ENCODE data around the gene POC1A. TPM values are rescaled to one million over a fixed set of nuclear protein-coding genes. Genes with fewer than 3 reads are reported as not detected.

Gene POC1A
- total and polyA plus RNA-seq, 2 donors (not counting 1 experiment from before 2014, with no cell fraction given): 3.8 to 17.7 TPM

- no peaks in the 10 kb centered on the region for H3K9me3 ChIP-seq (ENCODE audit: control insufficient read depth, insufficient read depth, low read depth, low read length)
- peak overlapping the region; percentile 99 for H3K4me2 ChIP-seq (ENCODE audit: extremely low read depth, insufficient read depth, low read length)
- no peaks in the 10 kb centered on the region for H4K20me1 ChIP-seq (ENCODE audit: control insufficient read depth, extremely low read depth, insufficient read depth, low read length)
- peak overlapping the region; percentile 69 for H3K9ac ChIP-seq (ENCODE audit: insufficient read depth, low read length)
- DNase-seq (ENCODE audit: low read depth in 2 of 2): peak; percentile 97 to 98
- H3K4me1 ChIP-seq (ENCODE audit: control insufficient read depth, extremely low read depth, insufficient read depth, low read length): peaks cover 28% of the 10 kb centered on the region
- H3K27me3 ChIP-seq (ENCODE audit: control insufficient read depth, insufficient read depth, low read length): no peaks in the 10 kb centered on the region
- H3K27ac ChIP-seq (ENCODE audit: insufficient read depth, low read length): peak overlapping the region; percentile 81
- peaks cover 6% of the 10 kb centered on the region for H3K36me3 ChIP-seq (ENCODE audit: control insufficient read depth, insufficient read depth, low read length)
- H3K4me3 ChIP-seq (replicated peaks in 1 of 4; ENCODE audit: control extremely low read depth in 1 of 4, insufficient read depth in 1 of 4, low read depth in 3 of 4, low read length in 4 of 4): peak overlapping the region; percentile 54 to 75 (median 69)
- H2AFZ ChIP-seq (ENCODE audit: low read length): peak overlapping the region; percentile 95
- TF ChIP-seq CTCF (conservative IDR thresholded peaks at IDR 0.05 in 1 of 2, IDR thresholded peaks at IDR 0.05 in 1 of 2; ENCODE audit: low read depth in 1 of 2, low read length in 2 of 2) (no peak), EZH2 (IDR thresholded peaks at IDR 0.05; ENCODE audit: low read length, missing control alignments) (no peak)
- peaks cover 30% of the 10 kb centered on the region for H3K79me2 ChIP-seq (ENCODE audit: control insufficient read depth, insufficient read depth, low read length)
Measured at GRCh38 chr3:52056968-52057811, 97.0 kb downstream of the POC1A start.

GRCh38 chr3:52056521-52056967 lies 97.7 kb downstream of the POC1A start, which contains the start of gene DUSP7:
Gene DUSP7, minus strand, starts transcription at chr3:52056571. Its CDS starts 205 bp downstream, at chr3:52056366.
- Histone ChIP-seq H3K79me2 (ENCODE audit: control insufficient read depth, insufficient read depth, low read length) (peaks cover 37% of the 10 kb centered on the region), H3K27ac (ENCODE audit: insufficient read depth, low read length) (peak within 1 kb of the TSS; percentile 81), H3K9ac (ENCODE audit: insufficient read depth, low read length) (peak within 1 kb of the TSS; percentile 70), H3K27me3 (ENCODE audit: control insufficient read depth, insufficient read depth, low read length) (no peaks in the 10 kb centered on the region), H2AFZ (ENCODE audit: low read length) (peak within 1 kb of the TSS; percentile 95), H4K20me1 (ENCODE audit: control insufficient read depth, extremely low read depth, insufficient read depth, low read length) (no peaks in the 10 kb centered on the region), H3K36me3 (ENCODE audit: control insufficient read depth, insufficient read depth, low read length) (peaks cover 10% of the 10 kb centered on the region), H3K4me1 (ENCODE audit: control insufficient read depth, extremely low read depth, insufficient read depth, low read length) (peaks cover 32% of the 10 kb centered on the region), H3K9me3 (ENCODE audit: control insufficient read depth, insufficient read depth, low read depth, low read length) (no peaks in the 10 kb centered on the region), H3K4me3 (replicated peaks in 1 of 4; ENCODE audit: control extremely low read depth in 1 of 4, insufficient read depth in 1 of 4, low read depth in 3 of 4, low read length in 4 of 4) (peak within 1 kb of the TSS; percentile 55 to 97 (median 80)), H3K4me2 (ENCODE audit: extremely low read depth, insufficient read depth, low read length) (peak within 1 kb of the TSS; percentile 99)
- DNase-seq (ENCODE audit: low read depth in 2 of 2): peak; percentile 62 to 63
- no peak for TF ChIP-seq EZH2 (IDR thresholded peaks at IDR 0.05; ENCODE audit: low read length, missing control alignments)
- TF ChIP-seq CTCF (conservative IDR thresholded peaks at IDR 0.05 in 1 of 2, IDR thresholded peaks at IDR 0.05 in 1 of 2; ENCODE audit: low read depth in 1 of 2, low read length in 2 of 2): no peak

GRCh38 chr3:52055537-52056351 lies 98.5 kb downstream of the POC1A start:
- no peaks in the 10 kb centered on the region for H3K27me3 ChIP-seq (ENCODE audit: control insufficient read depth, insufficient read depth, low read length)
- no peaks in the 10 kb centered on the region for H3K9me3 ChIP-seq (ENCODE audit: control insufficient read depth, insufficient read depth, low read depth, low read length)
- H3K9ac ChIP-seq (ENCODE audit: insufficient read depth, low read length): peak overlapping the region; percentile 70
- TF ChIP-seq CTCF (conservative IDR thresholded peaks at IDR 0.05 in 1 of 2, IDR thresholded peaks at IDR 0.05 in 1 of 2; ENCODE audit: low read depth in 1 of 2, low read length in 2 of 2) (peak; percentile 5 to 17), EZH2 (IDR thresholded peaks at IDR 0.05; ENCODE audit: low read length, missing control alignments) (no peak)
- peaks cover 45% of the 10 kb centered on the region for H3K79me2 ChIP-seq (ENCODE audit: control insufficient read depth, insufficient read depth, low read length)
- no peaks in the 10 kb centered on the region for H4K20me1 ChIP-seq (ENCODE audit: control insufficient read depth, extremely low read depth, insufficient read depth, low read length)
- peak overlapping the region; percentile 55 to 97 (median 80) for H3K4me3 ChIP-seq (replicated peaks in 1 of 4; ENCODE audit: control extremely low read depth in 1 of 4, insufficient read depth in 1 of 4, low read depth in 3 of 4, low read length in 4 of 4)
- peaks cover 32% of the 10 kb centered on the region for H3K4me1 ChIP-seq (ENCODE audit: control insufficient read depth, extremely low read depth, insufficient read depth, low read length)
- peak overlapping the region; percentile 29 for H2AFZ ChIP-seq (ENCODE audit: low read length)
- peak overlapping the region; percentile 67 for H3K27ac ChIP-seq (ENCODE audit: insufficient read depth, low read length)
- peak overlapping the region; percentile 99 for H3K4me2 ChIP-seq (ENCODE audit: extremely low read depth, insufficient read depth, low read length)
- DNase-seq (ENCODE audit: low read depth in 2 of 2): peak; percentile 54 to 57
- peaks cover 18% of the 10 kb centered on the region for H3K36me3 ChIP-seq (ENCODE audit: control insufficient read depth, insufficient read depth, low read length)

Measured in fibroblast of lung (primary cell).